GM23338 (cell line): Measurements from ENCODE around the gene GTPBP4. TPM values are rescaled to one million over a fixed set of nuclear protein-coding genes. Genes with fewer than 3 reads are reported as not detected.

Experiments
- ATAC-seq: fragments of 200-7000 bp; cut with Tn5 transposase; 3 replicates; pipeline ENCODE4 v1.9.1; 2020
- DNase-seq: peaks from one replicate; pipeline ENCODE4 v3.0.0-alpha.2; 2015; ENCODE audit warnings: low spot score
- H2AFZ ChIP-seq: fragments of 200-600 bp; sonication (generic); 2 replicates; pipeline ENCODE4 v1.8.0; 2016; ENCODE audit warnings: antibody characterized with exemption, mild to moderate bottlenecking, moderate library complexity
- H3F3A ChIP-seq: fragments of 200-600 bp; sonication (generic); replicated peaks from 2 replicates; pipeline ENCODE4 v1.8.0; 2017; ENCODE audit warnings: antibody characterized with exemption, mixed run types, low read depth
- H3K27ac ChIP-seq: fragments of 200-600 bp; sonication (generic); 2 replicates; pipeline ENCODE4 v1.6.1; 2016; ENCODE audit warnings: low read depth
- H3K27me3 ChIP-seq: fragments of 200-600 bp; sonication (generic); 2 replicates; pipeline ENCODE4 v1.8.0; 2016; ENCODE audit warnings: mild to moderate bottlenecking, mixed run types, moderate library complexity; ENCODE audit not compliant: insufficient read depth
- H3K36me3 ChIP-seq: fragments of 200-600 bp; sonication (generic); 2 replicates; pipeline ENCODE4 v1.8.0; 2016; ENCODE audit warnings: mild to moderate bottlenecking; ENCODE audit not compliant: insufficient read depth
- H3K4me1 ChIP-seq: fragments of 200-600 bp; sonication (generic); 2 replicates; pipeline ENCODE4 v1.8.0; 2016; ENCODE audit warnings: mild to moderate bottlenecking, moderate library complexity; ENCODE audit not compliant: insufficient read depth
- H3K4me2 ChIP-seq: fragments of 200-600 bp; sonication (generic); 2 replicates; pipeline ENCODE4 v1.7.1; 2017; ENCODE audit warnings: mixed run types
- H3K4me3 ChIP-seq: fragments of 200-600 bp; sonication (generic); 2 replicates; pipeline ENCODE4 v1.6.1; 2016; ENCODE audit warnings: mixed run types
- H3K79me2 ChIP-seq: fragments of 200-600 bp; sonication (generic); replicated peaks from 2 replicates; pipeline ENCODE4 v1.8.0; 2017; ENCODE audit warnings: mild to moderate bottlenecking; ENCODE audit not compliant: insufficient read depth
- H3K9me2 ChIP-seq: fragments of 200-600 bp; sonication (generic); 2 replicates; pipeline ENCODE4 v1.8.0; 2017; ENCODE audit not compliant: insufficient read depth
- H4K20me1 ChIP-seq: fragments of 200-600 bp; sonication (generic); replicated peaks from 2 replicates; pipeline ENCODE4 v1.8.0; 2017; ENCODE audit warnings: mild to moderate bottlenecking; ENCODE audit not compliant: insufficient read depth
- H3K27ac Mint-ChIP-seq: 2 replicates; pipeline ENCODE4 v1.8.0; 2020; ENCODE audit warnings: inconsistent platforms, mild to moderate bottlenecking, moderate library complexity, mixed read lengths
- H3K27me3 Mint-ChIP-seq: 3 replicates; pipeline ENCODE4 v1.8.0; 2022; ENCODE audit warnings: low read depth, mild to moderate bottlenecking, moderate library complexity, mixed read lengths, inconsistent platforms; ENCODE audit not compliant: insufficient read depth, poor library complexity
- H3K36me3 Mint-ChIP-seq: 3 replicates; pipeline ENCODE4 v1.8.0; 2021; ENCODE audit warnings: low read depth, mild to moderate bottlenecking, inconsistent platforms, moderate library complexity, mixed read lengths
- H3K4me1 Mint-ChIP-seq: 3 replicates; pipeline ENCODE4 v1.8.0; 2020; ENCODE audit warnings: mild to moderate bottlenecking, inconsistent platforms, mixed read lengths
- H3K4me3 Mint-ChIP-seq: 3 replicates; pipeline ENCODE4 v1.8.0; 2021; ENCODE audit warnings: moderate library complexity, mild to moderate bottlenecking, inconsistent platforms, mixed read lengths
- H3K9me3 Mint-ChIP-seq: 3 replicates; pipeline ENCODE4 v1.8.0; 2020; ENCODE audit warnings: moderate library complexity, mild to moderate bottlenecking, inconsistent platforms, mixed read lengths
- CREB1 ChIP-seq: fragments of 250-450 bp; sonication (Bioruptor Pico); IDR thresholded peaks from 2 replicates; pipeline ENCODE4 v1.5.0; 2020; ENCODE audit warnings: low read depth, mild to moderate bottlenecking, moderate library complexity
- CTCF ChIP-seq, 2 experiments: fragments of 200-600 bp in 1 of 2; sonication (generic) in 1 of 2; conservative IDR thresholded peaks; 2 replicates each; pipeline versions ENCODE4 v1.5.1 to v1.6.1; 2016 to 2017; ENCODE audit warnings: antibody characterized with exemption in 2 of 2, low read depth in 2 of 2, mild to moderate bottlenecking in 2 of 2, moderate library complexity in 1 of 2
- ETS1 ChIP-seq: IDR thresholded peaks from 2 replicates; pipeline ENCODE4 v1.6.1; 2016; ENCODE audit warnings: antibody characterized with exemption
- JUNB ChIP-seq: IDR thresholded peaks from one replicate; pipeline ENCODE4 v1.6.1; 2016; ENCODE audit warnings: antibody characterized with exemption; ENCODE audit not compliant: unreplicated experiment
- NANOG ChIP-seq: IDR thresholded peaks from 2 replicates; pipeline ENCODE4 v1.6.1; 2016; ENCODE audit warnings: antibody characterized with exemption, borderline replicate concordance
- POLR2AphosphoS5 ChIP-seq: IDR thresholded peaks from 2 replicates; pipeline ENCODE4 v1.6.1; 2016; ENCODE audit warnings: antibody characterized with exemption, low read depth
- STAT1 ChIP-seq: IDR thresholded peaks from one replicate; pipeline ENCODE4 v1.6.1; 2016; ENCODE audit warnings: antibody characterized with exemption; ENCODE audit not compliant: unreplicated experiment
- polyA plus RNA-seq: library from polyadenylated mRNA; unstranded; fragments of >200 nt; fragmentation: Nextera tagmentation; extraction: Ambion mirVana; gene quantifications from 2 replicates; pipeline ENCODE4 v1.2.1, GENCODE V29; 2016
- total RNA-seq: library from RNA; depleted of rRNA; stranded (reverse); fragments of >200 nt; shearing (Covaris generic); gene quantifications from 2 replicates; pipeline ENCODE4 v1.2.3, GENCODE V29; 2014
- TF ChIP-seq, protein P1 (sequence below): fragments of 250-450 bp; sonication (Bioruptor Pico); IDR thresholded peaks from 2 replicates; pipeline ENCODE4 v1.5.0; 2020; ENCODE audit warnings: mild to moderate bottlenecking, moderate library complexity

GTPBP4 gene
- total and polyA plus RNA-seq, 2 experiments from 2014 or later = 56.5 to 62.6 TPM

GRCh38 chr10:1049425-1049958, 61.3 kb downstream of the GTPBP4 start:
- Histone ChIP-seq H3K79me2 (peaks cover 79% of the 10 kb centered on the region), H3K27me3 (no peaks in the 10 kb centered on the region), H3K4me2 (peak overlapping the region; percentile 83), H3K36me3 (peaks cover 2% of the 10 kb centered on the region; the same call in 1 of the 2 replicates), H3K27ac (peak overlapping the region; percentile 98), H3K4me3 (peak overlapping the region; percentile 95), H3K4me1 (peaks cover 21% of the 10 kb centered on the region), H3K9me2 (no peaks in the 10 kb centered on the region), H2AFZ (no peak overlapping the region), H3F3A (peaks cover 16% of the 10 kb centered on the region; the same call in 1 of the 2 replicates), H4K20me1 (peaks cover 44% of the 10 kb centered on the region)
- Mint-ChIP-seq H3K27me3 (peaks cover 25% of the 10 kb centered on the region), H3K4me3 (peak overlapping the region; percentile 97), H3K4me1 (peaks cover 23% of the 10 kb centered on the region), H3K36me3 (peaks cover 49% of the 10 kb centered on the region), H3K9me3 (no peaks in the 10 kb centered on the region), H3K27ac (peak overlapping the region; percentile 99)
- DNase-seq (peak; percentile 47), ATAC-seq (peak; percentile 3)
- TF ChIP-seq ETS1 (0 out of 2 replicates have a peak, but pooled peaks have one; percentile 5), POLR2AphosphoS5 (no peak; the same call in 1 of the 2 replicates), CTCF (conservative IDR thresholded peaks at IDR 0.05; ENCODE audit: low read depth in 2 of 2) (no peak)

DNA sequence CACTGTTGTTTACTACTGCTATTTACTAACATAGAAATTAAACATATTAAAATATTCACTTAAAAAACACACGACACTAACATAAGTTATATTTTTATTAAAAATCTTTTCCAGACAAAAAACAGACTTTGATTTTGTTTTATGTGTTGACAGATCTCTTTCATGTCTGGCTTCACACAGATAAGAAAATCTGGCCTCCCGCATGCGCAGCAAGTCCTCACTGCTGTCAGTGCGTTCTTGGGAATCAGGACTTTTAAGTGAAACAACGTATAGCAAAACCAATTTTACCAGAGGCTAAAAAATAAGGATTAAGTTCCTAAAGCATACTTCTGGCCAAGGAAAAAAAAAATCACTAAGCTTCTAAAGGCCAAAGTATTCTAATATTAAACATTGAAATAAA, 61.9 kb downstream of the GTPBP4 start:
- peak overlapping the region; percentile 97 for H3K4me3 Mint-ChIP-seq
- Histone ChIP-seq H3F3A (peaks cover 12% of the 10 kb centered on the region; the same call in 1 of the 2 replicates), H4K20me1 (peaks cover 40% of the 10 kb centered on the region), H3K9me2 (no peaks in the 10 kb centered on the region), H3K4me1 (peaks cover 23% of the 10 kb centered on the region), H3K27ac (peak overlapping the region; percentile 98), H3K4me3 (peak overlapping the region; percentile 95), H2AFZ (no peak overlapping the region), H3K4me2 (peak overlapping the region; percentile 83), H3K36me3 (no peaks in the 10 kb centered on the region; the same call in 1 of the 2 replicates), H3K27me3 (no peaks in the 10 kb centered on the region), H3K79me2 (peaks cover 79% of the 10 kb centered on the region)
- H3K9me3 Mint-ChIP-seq = no peaks in the 10 kb centered on the region
- no peak for DNase-seq
- H3K4me1 Mint-ChIP-seq = peaks cover 26% of the 10 kb centered on the region
- H3K27me3 Mint-ChIP-seq = peaks cover 25% of the 10 kb centered on the region
- peak overlapping the region; percentile 99; the same call in 1 of the 2 replicates for H3K27ac Mint-ChIP-seq
- peaks cover 49% of the 10 kb centered on the region for H3K36me3 Mint-ChIP-seq
- no peak for ATAC-seq
- TF ChIP-seq CREB1 (CRISPR knock-in tag) (no peak), JUNB (no peak), CTCF (conservative IDR thresholded peaks at IDR 0.05; ENCODE audit: low read depth in 2 of 2) (no peak), STAT1 (no peak), ETS1 (no peak), NANOG (no peak)
- TF ChIP-seq, protein P1, sequence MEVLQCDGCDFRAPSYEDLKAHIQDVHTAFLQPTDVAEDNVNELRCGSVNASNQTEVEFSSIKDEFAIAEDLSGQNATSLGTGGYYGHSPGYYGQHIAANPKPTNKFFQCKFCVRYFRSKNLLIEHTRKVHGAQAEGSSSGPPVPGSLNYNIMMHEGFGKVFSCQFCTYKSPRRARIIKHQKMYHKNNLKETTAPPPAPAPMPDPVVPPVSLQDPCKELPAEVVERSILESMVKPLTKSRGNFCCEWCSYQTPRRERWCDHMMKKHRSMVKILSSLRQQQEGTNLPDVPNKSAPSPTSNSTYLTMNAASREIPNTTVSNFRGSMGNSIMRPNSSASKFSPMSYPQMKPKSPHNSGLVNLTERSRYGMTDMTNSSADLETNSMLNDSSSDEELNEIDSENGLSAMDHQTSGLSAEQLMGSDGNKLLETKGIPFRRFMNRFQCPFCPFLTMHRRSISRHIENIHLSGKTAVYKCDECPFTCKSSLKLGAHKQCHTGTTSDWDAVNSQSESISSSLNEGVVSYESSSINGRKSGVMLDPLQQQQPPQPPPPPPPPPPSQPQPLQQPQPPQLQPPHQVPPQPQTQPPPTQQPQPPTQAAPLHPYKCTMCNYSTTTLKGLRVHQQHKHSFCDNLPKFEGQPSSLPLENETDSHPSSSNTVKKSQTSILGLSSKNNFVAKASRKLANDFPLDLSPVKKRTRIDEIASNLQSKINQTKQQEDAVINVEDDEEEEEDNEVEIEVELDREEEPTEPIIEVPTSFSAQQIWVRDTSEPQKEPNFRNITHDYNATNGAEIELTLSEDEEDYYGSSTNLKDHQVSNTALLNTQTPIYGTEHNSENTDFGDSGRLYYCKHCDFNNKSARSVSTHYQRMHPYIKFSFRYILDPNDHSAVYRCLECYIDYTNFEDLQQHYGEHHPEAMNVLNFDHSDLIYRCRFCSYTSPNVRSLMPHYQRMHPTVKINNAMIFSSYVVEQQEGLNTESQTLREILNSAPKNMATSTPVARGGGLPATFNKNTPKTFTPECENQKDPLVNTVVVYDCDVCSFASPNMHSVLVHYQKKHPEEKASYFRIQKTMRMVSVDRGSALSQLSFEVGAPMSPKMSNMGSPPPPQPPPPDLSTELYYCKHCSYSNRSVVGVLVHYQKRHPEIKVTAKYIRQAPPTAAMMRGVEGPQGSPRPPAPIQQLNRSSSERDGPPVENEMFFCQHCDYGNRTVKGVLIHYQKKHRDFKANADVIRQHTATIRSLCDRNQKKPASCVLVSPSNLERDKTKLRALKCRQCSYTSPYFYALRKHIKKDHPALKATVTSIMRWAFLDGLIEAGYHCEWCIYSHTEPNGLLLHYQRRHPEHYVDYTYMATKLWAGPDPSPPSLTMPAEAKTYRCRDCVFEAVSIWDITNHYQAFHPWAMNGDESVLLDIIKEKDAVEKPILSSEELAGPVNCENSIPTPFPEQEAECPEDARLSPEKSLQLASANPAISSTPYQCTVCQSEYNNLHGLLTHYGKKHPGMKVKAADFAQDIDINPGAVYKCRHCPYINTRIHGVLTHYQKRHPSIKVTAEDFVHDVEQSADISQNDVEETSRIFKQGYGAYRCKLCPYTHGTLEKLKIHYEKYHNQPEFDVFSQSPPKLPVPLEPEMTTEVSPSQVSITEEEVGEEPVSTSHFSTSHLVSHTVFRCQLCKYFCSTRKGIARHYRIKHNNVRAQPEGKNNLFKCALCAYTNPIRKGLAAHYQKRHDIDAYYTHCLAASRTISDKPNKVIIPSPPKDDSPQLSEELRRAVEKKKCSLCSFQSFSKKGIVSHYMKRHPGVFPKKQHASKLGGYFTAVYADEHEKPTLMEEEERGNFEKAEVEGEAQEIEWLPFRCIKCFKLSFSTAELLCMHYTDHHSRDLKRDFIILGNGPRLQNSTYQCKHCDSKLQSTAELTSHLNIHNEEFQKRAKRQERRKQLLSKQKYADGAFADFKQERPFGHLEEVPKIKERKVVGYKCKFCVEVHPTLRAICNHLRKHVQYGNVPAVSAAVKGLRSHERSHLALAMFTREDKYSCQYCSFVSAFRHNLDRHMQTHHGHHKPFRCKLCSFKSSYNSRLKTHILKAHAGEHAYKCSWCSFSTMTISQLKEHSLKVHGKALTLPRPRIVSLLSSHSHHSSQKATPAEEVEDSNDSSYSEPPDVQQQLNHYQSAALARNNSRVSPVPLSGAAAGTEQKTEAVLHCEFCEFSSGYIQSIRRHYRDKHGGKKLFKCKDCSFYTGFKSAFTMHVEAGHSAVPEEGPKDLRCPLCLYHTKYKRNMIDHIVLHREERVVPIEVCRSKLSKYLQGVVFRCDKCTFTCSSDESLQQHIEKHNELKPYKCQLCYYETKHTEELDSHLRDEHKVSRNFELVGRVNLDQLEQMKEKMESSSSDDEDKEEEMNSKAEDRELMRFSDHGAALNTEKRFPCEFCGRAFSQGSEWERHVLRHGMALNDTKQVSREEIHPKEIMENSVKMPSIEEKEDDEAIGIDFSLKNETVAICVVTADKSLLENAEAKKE (CRISPR knock-in tag) = no peak
